Vagina (tissue), 2 donors: ENCODE measurements around the gene CCL25.

ENCODE experiments used
- CTCF ChIP-seq, 3 experiments: fragments of 450-650 bp in 2 of 3; fragments of 200-600 bp in 1 of 3; sonication (generic) in 1 of 3; IDR thresholded peaks; one replicate each; pipeline ENCODE4 v1.5.1; 2017 to 2019; ENCODE audit warnings: antibody characterized with exemption in 3 of 3, mild to moderate bottlenecking in 2 of 3, moderate library complexity in 2 of 3
- POLR2A ChIP-seq, 2 donors: fragments of 450-650 bp; IDR thresholded peaks; one replicate each; pipeline ENCODE4 v1.6.1; 2017; ENCODE audit warnings: antibody characterized with exemption in 2 of 2, mild to moderate bottlenecking in 2 of 2, moderate library complexity in 2 of 2

DNA sequence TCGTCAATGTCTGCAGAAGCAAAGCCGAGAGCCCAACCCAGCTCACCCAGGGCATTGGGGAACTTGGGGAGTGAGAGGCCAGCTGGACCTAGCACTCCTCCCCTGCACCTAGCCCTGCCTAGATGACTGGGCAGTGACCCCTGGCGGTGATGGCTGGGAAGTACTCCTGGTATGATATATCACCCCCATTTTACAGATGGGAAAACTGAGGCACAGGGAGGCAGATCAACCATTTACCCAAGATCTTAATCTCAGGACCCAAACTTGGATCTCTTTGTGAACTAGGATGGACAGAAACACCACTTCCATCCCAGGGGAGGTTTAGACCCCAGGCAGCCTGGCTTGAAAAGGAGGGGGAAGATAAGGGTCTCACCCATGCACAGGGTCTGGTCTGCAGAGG, 43.5 kb downstream of the CCL25 start:
- TF ChIP-seq CTCF (IDR thresholded peaks at IDR 0.05) (no peak), POLR2A (IDR thresholded peaks at IDR 0.05) (no peak)
